ENCODE measurements around the gene ALDH1L2.

DNA sequence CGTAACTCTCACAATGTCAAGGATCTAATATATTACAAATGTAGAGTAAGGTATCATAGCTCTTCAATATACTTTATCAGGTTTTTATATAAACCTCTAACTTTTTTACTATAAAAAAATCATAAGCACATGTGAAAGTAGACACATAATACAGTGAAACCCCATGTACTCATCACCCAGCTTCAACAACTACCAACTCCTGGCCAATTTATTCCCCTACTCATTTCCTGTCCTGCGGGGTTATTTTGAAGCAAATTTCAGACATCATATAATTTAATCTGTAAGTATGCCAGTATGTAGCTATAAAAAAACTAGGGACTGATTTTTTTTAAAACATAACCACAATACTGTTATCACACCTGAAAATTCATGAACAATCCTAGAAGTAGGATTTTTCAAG, 50.4 kb downstream of the ALDH1L2 start:
- no peak for TF ChIP-seq CTCF (IDR thresholded peaks at IDR 0.05)
- no peak for TF ChIP-seq POLR2A (IDR thresholded peaks at IDR 0.05)
- TF ChIP-seq EP300 (IDR thresholded peaks at IDR 0.05), result no peak

Data from suprapubic skin (tissue), 3 donors.